Measurements from ENCODE around the gene N4BP2.

GRCh38 chr4:40193016-40193571, 136.4 kb downstream of the N4BP2 start:
- no peak for TF ChIP-seq CTCF (conservative IDR thresholded peaks at IDR 0.05; ENCODE audit: low read depth, low read length)
- no peak for TF ChIP-seq EZH2 (IDR thresholded peaks at IDR 0.05; ENCODE audit: low read length, unreplicated experiment)

All from PC-3 (cell line).